SK-N-SH (cell line): ENCODE measurements around the gene SMYD3. TPM values are rescaled to one million over a fixed set of nuclear protein-coding genes. Genes with fewer than 3 reads are reported as not detected.
A peak's percentile ranks its signal among the peaks of the same experiment; 100 is the strongest.

Experiments used
- CTCF ChIA-PET: fragments of 300-600, 350-600 bp; formaldehyde crosslinking; extraction: SDS; loops from one replicate; lab custom pipeline; 2021; lab: Yijun Ruan, JAX
- POLR2A ChIA-PET: fragments of 350-600 bp; sonication (Branson Sonifier 250); formaldehyde crosslinking; extraction: SDS; loops from one replicate; lab custom pipeline; 2020; ENCODE audit warnings: antibody characterized with exemption, inconsistent platforms; lab: Yijun Ruan, JAX
- DNase-seq: peaks from one replicate; pipeline ENCODE4 v3.0.0; 2012
- H2AFZ ChIP-seq: fragments of 200-600 bp; sonication (generic); 2 replicates; pipeline ENCODE4 v1.8.1; 2016; ENCODE audit warnings: antibody characterized with exemption, mild to moderate bottlenecking, low read depth
- H3F3A ChIP-seq: fragments of 200-600 bp; sonication (generic); replicated peaks from 2 replicates; pipeline ENCODE3; 2016; ENCODE audit warnings: antibody characterized with exemption, mild to moderate bottlenecking; ENCODE audit not compliant: insufficient read depth
- H3K27ac ChIP-seq, 2 experiments: fragments of 200-500 bp in 1 of 2; fragments of 200-600 bp in 1 of 2; sonication (Bioruptor generic) in 1 of 2; sonication (generic), shearing (Covaris generic) in 1 of 2; 2 replicates each; pipeline versions ENCODE4 v1.5.1 to v1.6.1; 2014 to 2016; ENCODE audit warnings: low read depth in 2 of 2, inconsistent platforms in 1 of 2, low read length in 1 of 2, mild to moderate bottlenecking in 1 of 2, mixed read lengths in 1 of 2
- H3K27me3 ChIP-seq: fragments of 200-600 bp; sonication (generic), shearing (Covaris generic); 2 replicates; pipeline ENCODE4 v1.6.1; 2016; ENCODE audit warnings: mixed run types; ENCODE audit not compliant: insufficient read depth
- H3K36me3 ChIP-seq, 2 experiments: fragments of 200-500 bp in 1 of 2; fragments of 200-600 bp in 1 of 2; sonication (Bioruptor generic) in 1 of 2; sonication (generic) in 1 of 2; replicated peaks in 1 of 2; 2 replicates each; pipeline versions ENCODE3 to v1.5.1; 2014 to 2016; ENCODE audit warnings: low read length in 1 of 2, mild to moderate bottlenecking in 1 of 2; ENCODE audit not compliant: insufficient read depth in 2 of 2, control insufficient read depth in 1 of 2
- H3K4me1 ChIP-seq, 2 experiments: fragments of 200-500 bp in 1 of 2; fragments of 200-600 bp in 1 of 2; sonication (Bioruptor generic) in 1 of 2; sonication (generic), shearing (Covaris generic) in 1 of 2; 2 replicates each; pipeline versions ENCODE4 v1.5.1 to v1.6.1; 2014 to 2016; ENCODE audit warnings: low read depth in 1 of 2, low read length in 1 of 2, mixed run types in 1 of 2; ENCODE audit not compliant: insufficient read depth in 2 of 2, control insufficient read depth in 1 of 2
- H3K4me2 ChIP-seq: fragments of 200-600 bp; sonication (generic), shearing (Covaris generic); 2 replicates; pipeline ENCODE4 v1.6.1; 2017; ENCODE audit warnings: mixed run types
- H3K4me3 ChIP-seq, 2 experiments: fragments of 200-500 bp in 1 of 2; fragments of 200-600 bp in 1 of 2; sonication (Bioruptor generic) in 1 of 2; sonication (generic), shearing (Covaris generic) in 1 of 2; 2 replicates each; pipeline versions ENCODE4 v1.5.1 to v1.8.1; 2014 to 2016; ENCODE audit warnings: low read depth in 2 of 2, inconsistent platforms in 1 of 2, low read length in 1 of 2, mild to moderate bottlenecking in 1 of 2, mixed read lengths in 1 of 2, moderate library complexity in 1 of 2
- H3K79me2 ChIP-seq: fragments of 200-600 bp; sonication (generic); 2 replicates; pipeline ENCODE4 v1.8.1; 2017; ENCODE audit warnings: mild to moderate bottlenecking; ENCODE audit not compliant: insufficient read depth
- H3K9ac ChIP-seq: fragments of 200-600 bp; sonication (generic); 2 replicates; pipeline ENCODE4 v1.6.1; 2017; ENCODE audit warnings: mixed run types
- H3K9me2 ChIP-seq: fragments of 200-600 bp; sonication (generic); 2 replicates; pipeline ENCODE4 v1.6.1; 2017; ENCODE audit warnings: mixed run types
- H3K9me3 ChIP-seq: fragments of 200-600 bp; sonication (generic); 2 replicates; pipeline ENCODE4 v1.6.1; 2017; ENCODE audit warnings: mixed run types, mild to moderate bottlenecking, moderate library complexity
- H4K20me1 ChIP-seq: fragments of 200-600 bp; sonication (generic); 2 replicates; pipeline ENCODE4 v1.6.1; 2017; ENCODE audit warnings: mild to moderate bottlenecking, mixed run types; ENCODE audit not compliant: insufficient read depth
- EP300 ChIP-seq, 2 experiments: IDR thresholded peaks; 2 replicates each; pipeline versions ENCODE4 v1.4.0 to v1.6.1; 2012; ENCODE audit warnings: borderline replicate concordance in 1 of 2, low read depth in 1 of 2, low read length in 1 of 2
- FOSL2 ChIP-seq: IDR thresholded peaks from 2 replicates; pipeline ENCODE4 v1.4.0; 2012; ENCODE audit warnings: low read depth, mild to moderate bottlenecking, moderate library complexity, borderline replicate concordance
- FOXJ3 ChIP-seq: sonication (generic); formaldehyde crosslinking; IDR thresholded peaks from 2 replicates; pipeline ENCODE4 v1.5.1; 2020; ENCODE audit warnings: mild to moderate bottlenecking, missing genetic modification reagents
- NRF1 ChIP-seq: IDR thresholded peaks from 2 replicates; pipeline ENCODE4 v1.6.1; 2012; ENCODE audit warnings: low read depth, mild to moderate bottlenecking, low read length
- POLR2AphosphoS5 ChIP-seq: IDR thresholded peaks from 2 replicates; pipeline ENCODE4 v1.6.1; 2012; ENCODE audit warnings: low read depth, low read length
- RAD21 ChIP-seq: IDR thresholded peaks from 2 replicates; pipeline ENCODE4 v1.6.1; 2012; ENCODE audit warnings: mild to moderate bottlenecking, low read length
- RXRA ChIP-seq: IDR thresholded peaks from 2 replicates; pipeline ENCODE4 v1.4.0; 2012; ENCODE audit warnings: low read depth, mild to moderate bottlenecking, borderline replicate concordance
- SIN3A ChIP-seq: IDR thresholded peaks from 2 replicates; pipeline ENCODE4 v1.6.1; 2012; ENCODE audit warnings: low read depth, mild to moderate bottlenecking, low read length, moderate library complexity, borderline replicate concordance
- SMC3 ChIP-seq: IDR thresholded peaks from 2 replicates; pipeline ENCODE4 v1.6.1; 2012; ENCODE audit warnings: low read depth, low read length, improper control_type of control experiment
- TCF12 ChIP-seq: IDR thresholded peaks from 2 replicates; pipeline ENCODE4 v1.4.0; 2012
- WGBS: methylation state at CpG from one replicate; pipeline ENCODE4 v1.1.6; 2017; ENCODE audit warnings: low lambda C conversion rate; 5-methylcytosine and 5-hydroxymethylcytosine counted together
- polyA plus RNA-seq, 3 experiments: library from polyadenylated mRNA; depleted of rRNA; stranded (reverse); fragments of >200 nt; gene quantifications; 2 replicates each; pipeline ENCODE4 v1.2.3, GENCODE V29; 2012
- TF ChIP-seq, protein P1 (sequence below): IDR thresholded peaks from 2 replicates; pipeline ENCODE4 v1.6.1; 2012; ENCODE audit warnings: mild to moderate bottlenecking, low read depth, low read length, moderate library complexity

SMYD3 gene
- polyA plus RNA-seq, 1 of the 3 experiments (the other 2 are of a cell fraction) = 31.4 TPM

DNA sequence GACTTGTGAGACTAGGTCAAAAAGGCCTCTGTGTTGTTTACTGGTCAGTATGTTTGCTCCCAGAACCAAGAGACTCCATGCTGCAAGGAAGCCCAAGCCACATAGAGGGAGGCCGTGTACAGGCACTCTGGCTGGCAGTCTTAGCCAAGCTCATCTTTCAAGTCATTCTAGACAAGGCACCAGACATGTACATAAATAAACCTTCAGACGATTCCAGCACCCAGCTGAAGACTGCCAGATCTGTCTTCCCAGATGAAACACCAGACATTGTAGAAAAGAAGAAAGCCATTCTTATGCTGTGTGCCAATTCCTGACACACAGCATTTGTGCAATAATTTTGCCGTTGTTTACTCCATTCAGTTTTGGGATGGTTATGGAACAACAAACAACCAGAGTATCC is 756.8 kb downstream of the SMYD3 start:
- Histone ChIP-seq H3K9ac (no peak overlapping the region), H4K20me1 (no peaks in the 10 kb centered on the region), H3K4me3 (no peak overlapping the region), H3K27ac (peak overlapping the region in 1 of 2 experiments; percentile 97; a peak in 2 of 4 replicates), H3K36me3 (peaks cover 0 to 3% of the 10 kb centered on the region in 2 experiments), H2AFZ (no peak overlapping the region), H3K9me3 (no peaks in the 10 kb centered on the region), H3F3A (no peaks in the 10 kb centered on the region), H3K4me1 (peaks cover 7 to 45% of the 10 kb centered on the region in 2 experiments; a peak in 3 of 4 replicates), H3K79me2 (no peaks in the 10 kb centered on the region), H3K9me2 (no peaks in the 10 kb centered on the region), H3K27me3 (no peaks in the 10 kb centered on the region), H3K4me2 (no peak overlapping the region)
- 58% methylated on average over 2 of the region's 3 CpGs for WGBS
- ChIA-PET CTCF (interaction anchor here (0.9 to 1.5 kb wide), 6 partner anchors 14 to 597 kb away, joined by 3 to 6 read pairs (median 3); no protein-coding TSS in a partner anchor), POLR2A (no interaction called here)
- DNase-seq = no peak
- no peak for TF ChIP-seq FOXJ3
- TF ChIP-seq SIN3A = no peak
- no peak for TF ChIP-seq RAD21
- TF ChIP-seq TCF12 = no peak
- no peak for TF ChIP-seq FOSL2
- no peak for TF ChIP-seq EP300 (IDR thresholded peaks at IDR 0.05; ENCODE audit: borderline replicate concordance in 1 of 2, low read depth in 1 of 2, low read length in 1 of 2)
- no peak for TF ChIP-seq POLR2AphosphoS5

GRCh38 chr1:245749053-245749452 is 758.0 kb downstream of the SMYD3 start:
- no peak for DNase-seq
- POLR2A ChIA-PET = no interaction called here
- H3K9ac ChIP-seq = no peak overlapping the region
- no peak overlapping the region for H3K4me2 ChIP-seq
- WGBS = 40% methylated on average over 3 of the region's 3 CpGs
- no peaks in the 10 kb centered on the region for H3K79me2 ChIP-seq
- no peaks in the 10 kb centered on the region for H3K9me3 ChIP-seq
- H3K36me3 ChIP-seq = peaks cover 0 to 3% of the 10 kb centered on the region in 2 experiments
- peak overlapping the region in 1 of 2 experiments; percentile 97; a peak in 2 of 4 replicates for H3K27ac ChIP-seq
- peaks cover 0 to 37% of the 10 kb centered on the region in 2 experiments; a peak in 2 of 4 replicates for H3K4me1 ChIP-seq
- no peak overlapping the region for H2AFZ ChIP-seq
- CTCF ChIA-PET = interaction anchor here (1.0 kb wide), 1 partner anchor 16 kb away, joined by 4 read pairs; no protein-coding TSS in a partner anchor
- TF ChIP-seq RXRA (no peak), EP300 (IDR thresholded peaks at IDR 0.05; ENCODE audit: borderline replicate concordance in 1 of 2, low read depth in 1 of 2, low read length in 1 of 2) (peak in 1 of 2 experiments; percentile 49; a peak in 2 of 4 replicates), NRF1 (no peak), TCF12 (peak; percentile 29; the same call in 1 of the 2 replicates), POLR2AphosphoS5 (peak; percentile 16; the same call in 1 of the 2 replicates), SMC3 (no peak)
- TF ChIP-seq, protein P1, sequence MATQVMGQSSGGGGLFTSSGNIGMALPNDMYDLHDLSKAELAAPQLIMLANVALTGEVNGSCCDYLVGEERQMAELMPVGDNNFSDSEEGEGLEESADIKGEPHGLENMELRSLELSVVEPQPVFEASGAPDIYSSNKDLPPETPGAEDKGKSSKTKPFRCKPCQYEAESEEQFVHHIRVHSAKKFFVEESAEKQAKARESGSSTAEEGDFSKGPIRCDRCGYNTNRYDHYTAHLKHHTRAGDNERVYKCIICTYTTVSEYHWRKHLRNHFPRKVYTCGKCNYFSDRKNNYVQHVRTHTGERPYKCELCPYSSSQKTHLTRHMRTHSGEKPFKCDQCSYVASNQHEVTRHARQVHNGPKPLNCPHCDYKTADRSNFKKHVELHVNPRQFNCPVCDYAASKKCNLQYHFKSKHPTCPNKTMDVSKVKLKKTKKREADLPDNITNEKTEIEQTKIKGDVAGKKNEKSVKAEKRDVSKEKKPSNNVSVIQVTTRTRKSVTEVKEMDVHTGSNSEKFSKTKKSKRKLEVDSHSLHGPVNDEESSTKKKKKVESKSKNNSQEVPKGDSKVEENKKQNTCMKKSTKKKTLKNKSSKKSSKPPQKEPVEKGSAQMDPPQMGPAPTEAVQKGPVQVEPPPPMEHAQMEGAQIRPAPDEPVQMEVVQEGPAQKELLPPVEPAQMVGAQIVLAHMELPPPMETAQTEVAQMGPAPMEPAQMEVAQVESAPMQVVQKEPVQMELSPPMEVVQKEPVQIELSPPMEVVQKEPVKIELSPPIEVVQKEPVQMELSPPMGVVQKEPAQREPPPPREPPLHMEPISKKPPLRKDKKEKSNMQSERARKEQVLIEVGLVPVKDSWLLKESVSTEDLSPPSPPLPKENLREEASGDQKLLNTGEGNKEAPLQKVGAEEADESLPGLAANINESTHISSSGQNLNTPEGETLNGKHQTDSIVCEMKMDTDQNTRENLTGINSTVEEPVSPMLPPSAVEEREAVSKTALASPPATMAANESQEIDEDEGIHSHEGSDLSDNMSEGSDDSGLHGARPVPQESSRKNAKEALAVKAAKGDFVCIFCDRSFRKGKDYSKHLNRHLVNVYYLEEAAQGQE = no peak
- no peaks in the 10 kb centered on the region for H3K27me3 ChIP-seq
- no peaks in the 10 kb centered on the region for H3F3A ChIP-seq
- H3K4me3 ChIP-seq = no peak overlapping the region
- no peaks in the 10 kb centered on the region for H3K9me2 ChIP-seq
- no peaks in the 10 kb centered on the region for H4K20me1 ChIP-seq
